ENCODE measurements around the gene FEM1B.
"Not testable (repeated sequence)": the region's sequence is repeated elsewhere in the genome, so short reads cannot be mapped to it uniquely, and the experiment has no call there.

Gene FEM1B

DNA sequence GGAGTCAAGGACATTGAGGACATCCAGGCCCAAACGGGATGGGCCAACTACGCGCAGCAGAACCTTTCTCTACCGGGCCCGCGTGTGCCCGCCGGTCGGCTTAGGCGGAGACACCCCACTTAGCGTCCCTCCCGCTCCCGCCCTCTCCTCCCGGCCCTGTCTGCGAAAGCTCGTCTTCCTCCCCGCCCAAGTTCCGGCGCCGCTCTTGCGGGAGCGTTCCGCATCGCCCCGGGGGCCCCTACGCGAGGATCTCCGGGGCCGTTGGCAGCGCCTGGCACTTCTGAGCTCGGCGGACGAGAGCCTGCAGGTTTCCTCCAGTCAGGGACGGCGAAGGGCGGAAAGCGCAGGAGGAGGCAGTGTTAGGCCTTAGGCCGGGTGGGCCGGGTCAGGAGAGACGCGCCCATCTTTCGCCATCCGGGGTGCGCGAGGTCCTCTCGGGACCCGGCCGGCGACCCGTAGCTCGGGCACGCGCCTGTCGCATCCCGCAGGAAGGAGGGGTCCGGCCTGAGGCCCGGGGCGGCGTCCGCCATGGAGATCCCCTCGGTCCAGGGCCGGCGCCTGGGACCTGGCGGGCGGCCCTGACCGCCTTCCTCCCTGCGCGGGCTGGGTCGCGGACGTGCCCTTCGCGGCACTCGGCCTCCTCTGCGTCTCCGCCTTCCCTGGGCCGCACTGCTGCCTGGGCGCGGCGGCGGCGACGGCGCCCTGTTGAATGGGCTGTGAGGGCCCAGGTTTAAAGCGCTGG lies at the start of gene FEM1B:
Gene FEM1B (plus strand): TSS at position 143 of the 742 bp plus-strand sequence. CDS start 673 bp downstream, outside the sequence.
- peak; percentile 83 for DNase-seq (ENCODE audit: low read depth)

- no peak for DNase-seq (ENCODE audit: low read depth)
Observed at GRCh38 chr15:68228143-68228970, 49.2 kb upstream of the FEM1B start.

DNA sequence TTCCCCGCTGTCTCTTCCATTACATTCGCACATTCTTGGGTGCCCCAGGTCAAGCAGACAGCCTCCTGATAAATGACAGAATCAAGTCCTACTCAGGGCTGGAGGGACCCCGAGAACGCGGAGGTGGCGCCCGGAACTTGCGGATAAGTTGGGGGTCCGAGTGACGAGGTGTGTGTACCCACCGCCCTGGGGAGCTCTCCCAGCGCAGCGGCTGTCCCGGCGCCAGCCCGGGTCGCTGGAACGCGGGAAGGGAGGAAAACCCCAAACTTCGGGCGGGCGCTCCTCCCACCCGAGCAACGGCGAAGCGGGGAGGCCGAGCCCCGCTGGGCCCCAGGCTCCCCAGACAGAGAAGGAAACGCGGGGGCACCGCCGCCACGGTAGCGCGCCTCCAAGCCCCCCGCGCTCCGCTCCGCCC lies 48.6 kb upstream of the FEM1B start:
- DNase-seq (ENCODE audit: low read depth): no peak

GRCh38 chr15:68229386-68230156 lies 48.0 kb upstream of the FEM1B start, which contains the start of gene CLN6:
Gene CLN6 (minus strand): TSS chr15:68229728. CDS start chr15:68229584, 144 bp downstream.
- DNase-seq (ENCODE audit: low read depth): peak; percentile 67

GRCh38 chr15:68230157-68231100 lies 47.1 kb upstream of the FEM1B start:
- no peak for DNase-seq (ENCODE audit: low read depth)

DNA sequence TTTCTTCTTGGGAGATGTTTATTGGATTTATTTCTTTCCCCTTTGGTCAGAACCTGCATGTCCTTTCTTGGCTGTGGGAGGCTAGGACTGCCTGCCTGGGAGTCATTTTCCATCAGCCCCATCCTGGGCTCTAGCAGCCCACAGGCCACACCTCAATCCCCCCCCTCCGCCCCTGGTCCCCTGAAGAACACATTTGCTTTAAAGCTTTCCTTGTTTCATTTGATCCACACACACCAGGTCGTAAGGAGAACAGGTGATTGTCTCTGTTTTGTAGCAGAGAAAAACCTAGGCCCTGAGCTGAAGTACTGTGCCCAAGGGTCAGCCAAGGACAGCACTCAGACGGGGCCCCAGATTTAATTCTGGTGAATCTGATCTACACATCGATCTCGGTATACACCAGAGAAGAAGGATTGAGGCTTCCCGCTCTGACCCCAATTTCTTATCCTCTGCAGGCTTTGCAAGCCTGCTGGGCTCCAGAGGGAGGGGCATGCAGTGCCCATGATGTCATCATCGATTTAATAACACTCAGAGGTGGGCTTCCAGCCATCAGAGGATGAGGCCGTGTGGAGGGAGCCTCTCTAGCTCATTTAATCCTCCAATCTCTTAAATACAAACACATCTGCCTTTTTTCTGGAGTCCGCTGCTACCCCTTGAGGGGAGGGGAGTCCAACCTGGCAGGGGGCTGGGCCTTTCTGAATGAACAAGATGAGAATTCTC lies 46.3 kb upstream of the FEM1B start:
- DNase-seq (ENCODE audit: low read depth): no peak

- DNase-seq (ENCODE audit: low read depth): no peak
Observed at GRCh38 chr15:68232449-68232848, 45.1 kb upstream of the FEM1B start.

DNA sequence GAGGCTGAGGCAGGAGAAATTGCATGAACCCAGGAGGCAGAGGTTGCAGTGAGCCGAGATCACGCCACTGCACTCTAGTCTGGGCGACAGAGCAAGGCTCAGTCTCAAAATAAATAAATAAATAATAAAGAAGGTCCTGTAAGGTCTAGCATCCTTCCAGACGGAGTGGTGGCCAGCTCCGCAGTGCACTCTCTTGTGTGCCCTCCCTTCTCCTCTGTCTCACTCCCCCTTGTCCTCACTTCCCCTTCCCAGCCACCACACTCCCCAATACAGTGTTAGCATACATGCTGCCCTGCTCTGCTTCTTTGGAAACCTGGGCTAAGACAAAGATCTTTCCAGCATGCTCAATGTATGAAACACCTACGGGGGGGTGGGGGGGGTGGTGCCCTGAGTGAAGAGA lies 44.6 kb upstream of the FEM1B start:
- DNase-seq (ENCODE audit: low read depth): no peak

- no peak for DNase-seq (ENCODE audit: low read depth)
Observed at GRCh38 chr15:68234060-68234459, 43.5 kb upstream of the FEM1B start.

DNA sequence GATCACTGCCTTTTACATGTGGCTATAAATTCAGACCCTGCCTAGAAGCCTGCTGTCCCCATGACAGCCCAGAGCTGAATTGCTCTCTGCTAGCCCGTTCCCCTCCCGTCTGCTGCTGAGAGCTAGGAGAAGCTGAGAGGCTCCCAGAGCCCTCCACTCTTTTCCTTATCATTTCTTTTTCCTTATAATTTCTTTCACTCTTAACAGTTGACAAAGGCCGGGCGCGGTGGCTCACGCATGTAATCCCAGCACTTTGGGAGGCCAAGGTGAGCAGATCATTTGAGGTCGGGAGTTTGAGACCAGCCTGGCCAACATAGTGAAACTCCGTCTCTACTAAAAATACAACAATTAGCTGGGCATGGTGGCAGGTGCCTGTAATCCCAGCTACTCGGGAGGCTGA lies 43.0 kb upstream of the FEM1B start:
- not testable (repeated sequence) for DNase-seq (ENCODE audit: low read depth)

DNA sequence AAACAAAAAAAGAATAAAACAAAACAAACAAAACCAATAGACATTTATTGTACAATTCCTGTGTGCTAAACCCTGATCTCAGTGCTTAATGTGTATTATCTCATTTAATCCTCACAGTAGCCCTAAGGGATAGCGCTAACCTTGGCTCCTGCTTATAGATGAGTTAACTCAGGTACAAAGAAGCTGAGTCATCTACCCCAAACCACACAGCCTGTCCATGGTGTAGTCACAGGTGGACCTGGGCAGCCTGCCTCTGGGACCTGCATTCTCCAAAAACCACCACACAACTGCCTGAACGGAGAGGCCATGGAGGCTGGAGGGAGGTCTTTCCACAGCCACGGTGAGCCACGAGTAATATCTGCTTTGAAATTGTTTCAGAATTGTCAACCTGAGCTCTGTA lies 42.5 kb upstream of the FEM1B start:
- no peak for DNase-seq (ENCODE audit: low read depth)

DNA sequence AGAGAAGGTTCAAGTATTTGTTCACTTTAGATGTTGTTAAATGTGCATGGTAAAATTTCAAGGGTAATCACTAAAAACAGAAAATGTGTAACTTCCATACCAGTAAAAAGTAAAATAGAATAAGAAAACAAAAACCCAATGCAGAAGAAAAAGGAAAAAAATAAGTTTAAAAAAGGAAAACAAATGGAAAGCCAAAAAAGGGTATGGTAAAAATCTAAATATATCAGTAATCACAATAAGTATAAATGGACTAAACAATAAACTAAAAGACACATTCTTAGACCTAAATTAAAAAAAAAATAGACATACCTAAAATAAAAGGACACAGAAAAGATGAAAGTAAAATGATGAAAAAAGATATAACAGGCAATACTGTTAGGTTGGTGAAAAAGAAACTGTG lies 38.5 kb upstream of the FEM1B start:
- DNase-seq (ENCODE audit: low read depth): no peak

DNA sequence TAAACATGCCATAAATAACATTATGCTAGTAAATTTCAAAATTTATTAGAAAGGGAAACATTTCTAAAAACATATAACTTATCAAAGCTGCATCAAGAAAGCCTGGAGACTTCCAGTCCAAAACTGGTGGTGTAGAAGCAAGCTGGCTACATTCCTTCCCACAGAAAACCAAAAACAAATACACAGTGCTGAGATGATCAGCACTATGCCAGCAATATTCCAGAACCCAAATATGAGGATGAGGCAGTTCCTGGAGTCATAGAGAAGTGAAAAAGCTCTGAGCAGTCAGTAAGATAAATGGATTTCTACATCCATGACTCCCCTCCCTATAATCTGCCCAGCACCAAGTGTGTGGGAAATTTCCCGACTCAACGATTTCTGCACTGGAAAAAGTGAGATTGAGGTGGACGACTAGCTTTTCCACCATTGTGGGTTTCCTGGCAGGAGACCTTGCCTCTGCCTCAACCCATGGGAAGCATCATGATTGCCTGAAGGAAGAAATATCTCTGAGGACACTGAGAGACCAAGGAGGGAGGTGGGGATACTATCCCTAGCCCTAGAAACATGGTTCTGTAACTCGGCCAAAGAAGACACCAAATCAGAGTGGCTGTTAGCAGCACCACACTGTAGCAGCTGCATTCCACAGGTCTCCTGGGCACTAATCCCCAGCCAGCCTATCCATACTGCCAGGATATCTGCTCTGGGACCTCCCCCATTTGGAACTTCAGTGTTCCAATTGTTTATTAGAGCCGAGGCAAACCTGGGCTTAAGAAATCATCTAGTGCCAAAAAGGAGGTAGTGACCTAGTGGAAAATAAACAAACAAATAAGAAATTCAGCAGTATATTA lies 36.2 kb upstream of the FEM1B start:
- DNase-seq (ENCODE audit: low read depth): no peak

DNA sequence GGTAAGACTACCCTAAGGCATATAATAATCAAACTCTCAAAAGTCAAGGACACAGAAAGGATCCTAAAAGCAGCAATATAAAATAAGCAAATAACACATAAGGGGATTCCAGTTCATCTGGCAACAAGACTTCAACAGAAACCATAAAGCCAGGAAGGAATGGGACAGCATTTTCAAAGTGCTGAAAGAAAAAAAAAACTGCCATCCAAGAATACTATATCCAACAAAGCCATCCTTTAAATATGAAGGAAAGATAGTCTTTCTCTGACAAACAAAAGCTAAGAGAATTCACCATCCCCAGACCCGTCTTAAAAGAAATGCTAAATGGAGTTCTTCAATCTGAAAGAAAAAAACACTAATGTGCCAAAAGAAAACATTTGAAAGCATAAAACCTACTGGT lies 33.3 kb upstream of the FEM1B start:
- DNase-seq (ENCODE audit: low read depth): no peak

DNA sequence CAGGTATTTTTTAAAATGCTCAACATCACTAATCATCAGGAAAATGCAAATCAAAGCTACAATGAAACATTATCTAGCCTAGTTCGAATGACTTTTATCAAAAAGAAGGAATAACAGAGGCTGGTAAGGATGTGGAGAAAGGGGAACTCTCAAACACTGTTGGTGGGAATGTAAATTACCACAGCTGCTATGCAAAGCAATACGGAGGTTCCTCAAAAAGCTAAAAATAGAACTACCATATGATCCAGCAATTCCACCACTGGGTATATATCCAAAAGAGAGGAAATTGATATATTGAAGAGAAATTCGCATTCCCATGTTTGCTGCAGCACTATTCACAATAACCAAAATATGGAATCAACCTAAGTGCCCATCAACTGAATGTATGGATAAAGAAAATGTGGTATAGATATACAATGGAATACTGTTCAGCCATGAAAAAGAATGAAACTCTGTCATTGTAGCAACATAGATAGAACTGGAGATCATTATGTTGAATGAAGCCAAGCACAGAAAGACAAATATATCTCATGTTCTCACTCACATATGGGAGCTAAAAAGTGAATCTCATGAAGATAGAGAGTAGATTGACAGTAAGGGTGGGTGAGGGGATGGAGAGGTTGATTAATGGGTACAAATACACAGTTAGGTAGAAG lies 28.4 kb upstream of the FEM1B start:
- no peak for DNase-seq (ENCODE audit: low read depth)

DNA sequence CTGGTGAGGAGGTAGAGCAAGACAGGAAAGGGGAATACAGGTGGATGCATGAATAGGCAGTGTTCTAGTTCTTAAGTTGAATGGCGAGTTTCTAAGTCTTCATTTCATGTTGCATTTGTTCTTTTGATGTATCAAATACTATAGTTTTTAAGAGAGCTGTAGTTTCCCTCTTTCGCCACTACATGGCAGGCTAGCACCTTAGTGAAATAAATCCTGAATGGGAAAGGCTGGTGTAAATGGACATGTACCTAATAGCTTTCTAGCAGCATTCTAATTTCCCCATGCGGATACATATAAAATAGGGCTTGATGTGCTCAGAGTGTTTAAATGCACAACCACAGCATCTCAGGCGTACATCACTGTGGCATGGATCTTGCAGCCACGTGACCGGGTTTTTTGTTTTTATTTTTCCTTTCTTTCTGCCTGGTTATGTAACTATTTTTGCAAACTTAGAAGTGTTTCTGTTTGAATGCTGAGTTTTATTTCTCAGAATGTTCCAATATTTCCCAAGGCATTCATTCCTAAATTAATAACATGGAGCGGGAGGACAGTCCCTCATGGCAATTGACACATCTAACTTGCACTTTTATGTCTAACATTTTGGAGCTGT lies 24.5 kb upstream of the FEM1B start:
- no peak for DNase-seq (ENCODE audit: low read depth)

GRCh38 chr15:68256675-68257450 lies 20.7 kb upstream of the FEM1B start:
- DNase-seq (ENCODE audit: low read depth): peak; percentile 13

- DNase-seq (ENCODE audit: low read depth): no peak
Observed at GRCh38 chr15:68258692-68259091, 18.9 kb upstream of the FEM1B start.

Measured in T-helper 22 cell (primary cell).